Heart left ventricle (tissue), 13 donors: ENCODE data around the gene EHD4.

Experiments used
- CTCF ChIP-seq, 12 donors: fragments of 200-600 bp; sonication (generic) in 4 of 12; IDR thresholded peaks; one replicate each; pipeline versions ENCODE4 v1.5.0 to v1.8.0; 2018 to 2022; ENCODE audit warnings: antibody characterized with exemption in 12 of 12, mild to moderate bottlenecking in 5 of 12
- POLR2A ChIP-seq, 2 donors: fragments of 450-650 bp; IDR thresholded peaks; one replicate each; pipeline ENCODE4 v1.6.1; 2017; ENCODE audit warnings: antibody characterized with exemption in 2 of 2, mild to moderate bottlenecking in 2 of 2, moderate library complexity in 2 of 2
- donor health status: ischemic (EF 13 %, LVEDD 7.1; RV severe dilation, severe dysfunction).
- donor health status: DM: no; HTN: yes; CAD: no.
- donor health status: DM: no; HTN: no; CAD: no.
- donor health status: ischemic (EF 25% LVEDD 6.9; RV normal size, moderate dysfunction).
- donor health status: ischemic (EF 25% LVEDD 5.7; RV mildly dilated, moderate dysfunction).
- donor health status: ischemic (EF 35%, LVEDD 5.7; RV mildly dilated, moderate dysfunction).
- donor health status: nonischemic (EF 11% LVEDD 7.7; RV severe dilation, severe dysfunction).
- donor health status: DM: yes; HTN: yes; CAD: no.
- donor health status: PGD.
- donor health status: ischemic (EF 29% LVEDD 5.4; RV normal size, mild dysfunction).
- donor health status: nonischemic (EF 23%, LVEDD 6.1; RV moderate dilation, normal function).

- TF ChIP-seq CTCF (IDR thresholded peaks at IDR 0.05), result peak; percentile 78 to 89 (median 83)
- no peak for TF ChIP-seq POLR2A (IDR thresholded peaks at IDR 0.05)
These were observed 67.8 kb downstream of the EHD4 start for GRCh38 chr15:41904541-41905005.
